A673 (cell line): ENCODE results near the gene TSPEAR.

ENCODE experiments used
- CTCF ChIP-seq: fragments of 300-800, 200-600 bp; sonication (generic); conservative IDR thresholded peaks from 2 replicates; pipeline ENCODE4 v1.5.1; 2017; ENCODE audit warnings: low read depth, mild to moderate bottlenecking, antibody characterized with exemption, low read length, moderate library complexity, mixed read lengths
- EZH2 ChIP-seq: fragments of 200-600 bp; sonication (generic); IDR thresholded peaks from 2 replicates; pipeline ENCODE4 v1.6.1; 2017; ENCODE audit warnings: borderline replicate concordance, low read depth, mild to moderate bottlenecking, mixed read lengths, antibody characterized with exemption, low read length; ENCODE audit not compliant: poor library complexity, severe bottlenecking

GRCh38 chr21:44459712-44460440, 251.5 kb downstream of the TSPEAR start:
- TF ChIP-seq CTCF (no peak), EZH2 (no peak)
